Stimulated activated CD4-positive, alpha-beta T cell treated with anti-CD3 and anti-CD28 coated beads, Interleukin-1b, Interleukin-23, amount 100 ng/mL, for 24 hours (primary cell): ENCODE results near the gene TRIM65.
"Not testable (repeated sequence)": the region's sequence is repeated elsewhere in the genome, so short reads cannot be mapped to it uniquely, and the experiment has no call there.

Experiments used
- DNase-seq, 4 experiments: peaks; one replicate each; pipeline ENCODE4 v3.0.0-alpha.2; 2020; ENCODE audit warnings: low read depth in 4 of 4, low spot score in 1 of 4

TRIM65 gene

DNA sequence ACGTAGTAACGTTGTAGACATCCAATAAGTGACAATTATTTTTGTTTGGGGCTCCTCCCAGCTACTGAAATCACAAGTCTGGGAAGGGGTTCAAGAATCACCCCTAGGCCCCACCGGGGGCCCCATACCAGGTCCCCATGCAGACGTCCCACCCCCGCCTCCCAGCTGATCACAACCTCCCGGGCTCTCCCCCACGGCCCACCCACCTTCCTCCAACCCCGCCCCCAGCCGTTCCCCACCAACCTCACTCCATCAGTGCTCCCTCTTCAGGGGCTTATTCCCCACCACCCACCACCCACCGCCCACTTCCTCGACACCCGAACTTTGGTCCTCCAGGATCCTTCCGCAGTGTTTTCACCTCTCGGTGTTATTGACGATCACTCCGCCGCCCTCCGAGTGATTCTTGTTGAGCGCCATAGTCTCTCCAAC lies 41.9 kb downstream of the TRIM65 start:
- no peak for DNase-seq

DNA sequence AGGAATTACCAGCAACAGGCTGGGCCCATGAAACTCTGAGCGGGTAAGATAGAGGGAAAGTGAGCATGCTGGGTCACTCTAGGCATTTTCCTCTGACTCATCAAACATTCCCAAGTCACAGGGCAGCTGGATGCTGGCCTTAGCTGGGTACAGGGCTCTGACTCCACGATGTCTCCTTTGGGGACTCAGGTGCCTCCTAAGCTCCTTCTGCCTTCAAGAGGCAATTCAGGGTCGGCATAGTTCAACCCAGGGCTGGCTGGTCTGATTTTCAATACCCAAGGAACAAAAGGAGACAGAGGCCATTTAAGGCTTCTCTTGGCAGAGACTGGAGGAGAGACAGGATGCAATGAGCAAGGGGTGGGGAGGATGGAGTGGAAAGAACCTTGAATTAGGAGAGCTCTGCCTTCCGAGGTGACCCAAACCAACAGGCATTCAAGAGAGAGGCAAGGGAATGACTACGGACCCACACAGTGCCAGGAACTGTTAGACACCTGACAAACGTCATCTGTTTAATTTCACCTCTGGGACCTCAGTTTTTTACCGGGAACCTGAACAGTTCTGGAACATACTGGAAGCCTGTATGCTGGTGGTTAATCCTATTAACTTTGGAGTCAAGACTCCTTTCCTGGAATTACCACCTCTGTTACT lies 42.5 kb downstream of the TRIM65 start:
- no peak for DNase-seq

DNA sequence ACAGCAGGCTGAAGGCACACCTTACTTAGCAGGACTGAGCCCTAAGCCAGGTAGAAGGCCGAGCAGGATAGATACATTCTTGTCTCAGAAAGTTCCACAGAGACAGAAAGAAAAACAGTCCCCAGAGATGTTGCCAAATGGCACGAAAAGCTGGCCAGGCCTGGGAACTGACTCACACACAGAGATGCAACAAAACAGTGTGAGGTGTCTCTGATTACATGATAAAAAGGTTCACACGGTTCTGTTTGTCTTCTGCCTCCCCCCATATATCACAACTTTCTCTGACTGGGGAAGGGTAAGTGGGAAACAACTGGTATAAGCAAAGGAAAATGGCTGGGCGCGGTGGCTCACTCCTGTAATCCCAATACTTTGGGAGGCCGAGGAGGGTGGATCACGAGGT lies 43.3 kb downstream of the TRIM65 start:
- DNase-seq, result no peak

DNA sequence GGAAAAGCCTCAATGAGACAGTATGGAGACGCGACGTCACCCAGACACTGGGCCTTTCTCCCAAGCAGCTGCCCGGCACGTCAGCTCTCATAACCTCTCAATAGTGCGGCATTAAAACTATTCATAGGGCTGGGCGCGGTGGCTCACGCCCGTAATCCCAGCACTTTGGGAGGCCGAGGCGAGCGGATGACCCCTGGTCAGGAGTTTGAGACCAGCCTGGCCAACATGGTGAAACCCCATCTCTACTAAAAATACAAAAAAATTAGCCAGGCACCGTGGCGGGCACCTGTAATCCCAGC lies 45.1 kb downstream of the TRIM65 start:
- DNase-seq, result not testable (repeated sequence)

DNA sequence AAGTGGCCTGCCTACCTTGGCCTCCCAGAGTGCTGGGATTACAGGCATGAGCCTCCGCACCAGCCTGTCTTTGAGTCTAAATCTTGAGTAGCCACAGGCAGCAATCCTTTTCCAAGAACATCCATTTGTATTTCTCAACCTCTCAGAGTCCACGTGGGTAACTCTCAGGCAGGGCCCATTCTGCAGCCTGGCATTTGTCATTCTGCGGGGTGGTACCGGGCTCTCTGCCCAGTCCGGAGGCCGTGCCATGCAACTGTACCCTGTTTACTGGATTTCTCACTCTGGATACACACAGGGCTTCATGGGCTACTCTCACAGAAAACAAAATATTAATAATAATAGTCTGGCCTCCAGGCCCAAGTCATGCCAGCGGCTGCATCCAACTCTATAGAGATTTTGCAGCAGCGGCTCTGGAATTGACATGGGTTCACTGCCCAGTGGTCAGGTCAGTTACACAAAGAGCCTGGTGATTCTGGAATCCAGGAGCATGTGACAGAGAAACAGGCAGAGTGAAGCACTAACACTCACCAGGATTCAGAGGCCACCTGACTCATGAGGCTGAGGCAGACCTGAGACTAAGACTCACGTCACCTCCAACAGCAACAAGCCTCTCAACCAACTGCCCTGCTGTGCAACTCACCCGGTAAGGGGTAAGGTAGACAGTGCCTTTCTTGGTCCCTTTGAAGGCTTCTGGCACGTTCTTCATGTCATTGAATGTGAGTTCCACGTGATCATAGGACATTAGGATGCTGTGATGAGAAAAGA lies 45.6 kb downstream of the TRIM65 start:
- no peak for DNase-seq

DNA sequence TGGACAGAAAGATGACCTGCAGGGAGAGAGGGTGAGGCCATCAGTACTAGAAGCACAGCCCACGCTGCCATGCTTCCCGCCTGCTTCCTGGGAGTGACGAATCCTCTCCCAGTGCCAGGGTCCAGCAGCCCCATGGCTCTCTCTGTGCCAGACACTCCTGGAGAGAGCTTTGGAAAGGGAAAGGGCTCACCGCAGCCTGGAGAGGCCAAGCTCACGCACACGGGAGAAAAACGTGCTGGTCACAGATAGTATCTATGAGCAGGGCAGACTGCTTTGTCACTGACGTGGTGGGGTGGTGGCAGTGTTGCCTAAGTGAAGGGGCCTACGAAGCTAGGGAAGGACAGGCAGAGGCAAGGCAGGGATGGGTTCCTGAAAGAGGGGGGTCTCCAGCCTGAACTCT lies 47.0 kb downstream of the TRIM65 start:
- no peak for DNase-seq

DNA sequence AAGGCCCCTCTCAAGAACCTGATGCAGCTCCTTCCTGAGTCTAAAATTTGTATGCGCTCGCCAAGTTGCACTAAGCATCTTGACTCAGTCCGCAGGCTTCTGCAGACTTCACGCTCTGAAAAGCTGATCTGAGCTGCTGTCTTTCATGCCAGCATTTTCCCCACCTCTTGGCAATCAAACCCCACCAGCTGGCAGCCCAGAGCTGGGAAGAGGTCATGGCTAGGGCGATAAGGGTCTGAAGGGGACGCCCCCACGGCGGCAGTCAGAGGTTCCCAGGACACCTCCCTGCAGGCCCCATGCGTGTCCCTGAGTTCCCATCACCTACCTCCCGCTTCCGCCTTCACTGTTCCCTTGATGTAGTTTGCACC lies 47.5 kb downstream of the TRIM65 start:
- DNase-seq, result no peak

DNA sequence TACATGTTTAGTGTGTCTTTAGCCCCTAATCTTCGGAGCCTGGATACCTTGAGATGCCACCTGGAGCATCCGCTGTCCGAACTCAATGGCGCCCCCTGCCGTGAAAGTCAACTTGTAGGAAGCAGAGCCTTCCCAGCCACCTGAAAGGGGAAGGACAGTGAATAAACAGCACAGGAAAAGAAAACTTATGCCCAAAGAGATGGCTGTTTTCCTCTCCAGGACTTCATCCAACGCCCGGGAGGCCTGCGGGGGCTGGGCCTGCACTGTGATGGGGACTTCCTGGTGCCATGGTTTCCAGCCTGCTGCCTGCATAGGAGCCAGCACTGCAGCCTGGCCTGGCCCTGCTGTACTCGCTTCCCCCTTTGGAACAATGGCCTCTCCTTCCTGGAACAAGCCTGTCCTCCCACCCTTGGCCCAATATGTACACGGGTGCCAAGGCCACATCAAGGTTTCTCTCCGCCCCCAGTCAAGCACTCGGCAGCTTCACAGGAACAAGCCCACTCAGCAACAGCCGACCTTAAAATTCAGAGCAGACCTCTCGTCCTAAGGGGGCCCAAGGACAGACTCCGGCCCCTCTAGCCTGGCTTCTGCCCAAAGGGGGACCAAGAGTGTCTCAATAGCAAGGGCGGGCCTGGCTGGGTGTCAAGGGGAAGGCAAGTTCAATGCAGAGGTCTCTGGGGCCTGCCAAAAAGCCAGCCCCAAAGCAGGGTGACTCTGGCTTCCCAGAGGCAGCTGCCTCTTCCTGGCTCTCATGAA lies 48.0 kb downstream of the TRIM65 start:
- DNase-seq, result peak; percentile 71 to 91 (median 80)

DNA sequence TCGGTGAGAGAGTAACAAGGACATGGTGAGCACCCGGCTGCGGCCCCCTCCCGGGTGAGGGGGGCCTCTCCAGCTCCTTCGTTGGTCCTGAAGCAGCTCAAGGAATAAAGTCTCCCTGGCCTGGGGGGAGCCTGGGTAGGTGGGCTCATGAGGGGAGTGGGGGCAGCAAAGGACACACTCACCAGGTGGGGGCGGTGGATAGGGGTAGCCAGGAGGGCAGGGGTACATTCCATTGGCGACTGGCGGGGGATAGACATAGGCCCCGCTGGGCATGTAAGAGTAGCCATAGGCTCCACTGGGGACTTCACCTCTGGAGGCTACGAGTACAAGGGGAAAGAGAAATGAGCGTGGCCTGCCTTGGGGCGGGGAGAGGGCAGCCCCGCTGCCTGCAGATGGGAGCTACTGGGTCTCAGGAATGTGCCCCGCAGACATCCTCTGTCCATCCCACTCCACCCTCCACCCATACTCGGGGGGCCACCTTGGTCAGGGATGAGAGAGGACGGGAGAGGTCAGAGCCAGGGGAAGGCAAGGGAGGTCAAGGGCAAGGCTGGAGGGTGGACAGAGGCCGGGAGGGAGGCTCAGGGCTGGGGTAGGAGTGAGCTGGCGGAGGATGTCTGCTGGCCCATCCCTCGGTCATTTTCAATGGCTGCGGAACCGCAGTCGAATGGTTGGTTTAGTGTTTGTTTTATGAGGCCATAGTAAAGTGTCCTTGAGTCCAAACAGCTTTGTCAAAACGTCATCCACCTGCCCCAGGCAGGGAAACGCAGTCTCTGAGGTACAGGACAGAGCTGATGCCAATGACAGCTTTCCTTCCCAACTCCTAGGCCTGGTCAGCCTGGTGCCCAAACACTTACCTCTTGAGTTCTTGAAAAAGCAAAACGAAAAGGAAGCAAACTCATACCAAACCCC lies 48.9 kb downstream of the TRIM65 start:
- DNase-seq, result no peak

DNA sequence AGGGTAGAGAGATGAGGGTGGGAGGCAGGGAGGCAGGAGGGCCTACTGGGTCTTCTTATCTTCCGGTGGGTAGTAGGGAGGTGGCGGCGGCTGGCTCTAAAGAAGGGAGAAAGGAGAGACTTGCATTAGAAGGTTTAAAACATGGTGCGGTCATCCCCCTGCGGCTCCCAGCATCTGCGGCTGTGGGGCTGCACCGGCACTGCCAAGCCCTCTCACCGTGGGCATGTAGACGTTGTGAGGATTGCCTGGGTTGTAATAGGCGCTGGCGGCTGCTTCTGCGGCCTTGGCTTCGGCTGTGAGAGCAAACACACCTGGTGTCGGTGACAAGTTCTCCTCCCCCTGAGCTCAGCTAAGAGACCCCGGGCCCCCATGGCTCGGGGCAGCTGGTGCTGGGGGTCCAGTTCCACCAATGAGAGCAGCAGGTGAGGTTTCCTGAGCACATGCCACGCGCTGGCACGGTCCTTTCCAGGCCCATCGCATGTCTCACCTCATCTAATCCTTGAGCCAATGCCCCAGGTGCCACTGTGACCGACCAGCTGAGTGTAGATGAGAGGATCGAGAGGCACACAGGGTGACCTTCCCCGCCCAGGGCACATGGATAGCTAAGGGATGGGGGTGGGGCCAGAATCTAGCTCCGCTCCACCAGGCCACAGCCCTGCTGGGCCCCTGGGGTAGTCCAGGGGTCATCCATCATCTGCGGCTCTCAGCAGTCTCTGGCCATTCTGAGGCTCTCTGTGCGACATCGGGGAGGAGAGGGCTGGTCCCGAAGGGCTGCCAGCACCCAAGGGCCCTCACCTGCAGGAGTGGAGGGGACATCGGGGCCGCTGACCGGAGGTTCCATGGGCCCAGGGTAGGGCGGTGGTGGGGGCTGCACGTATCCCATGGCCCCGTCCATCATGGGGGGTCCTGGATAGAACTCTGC lies 49.8 kb downstream of the TRIM65 start:
- DNase-seq, result no peak

DNA sequence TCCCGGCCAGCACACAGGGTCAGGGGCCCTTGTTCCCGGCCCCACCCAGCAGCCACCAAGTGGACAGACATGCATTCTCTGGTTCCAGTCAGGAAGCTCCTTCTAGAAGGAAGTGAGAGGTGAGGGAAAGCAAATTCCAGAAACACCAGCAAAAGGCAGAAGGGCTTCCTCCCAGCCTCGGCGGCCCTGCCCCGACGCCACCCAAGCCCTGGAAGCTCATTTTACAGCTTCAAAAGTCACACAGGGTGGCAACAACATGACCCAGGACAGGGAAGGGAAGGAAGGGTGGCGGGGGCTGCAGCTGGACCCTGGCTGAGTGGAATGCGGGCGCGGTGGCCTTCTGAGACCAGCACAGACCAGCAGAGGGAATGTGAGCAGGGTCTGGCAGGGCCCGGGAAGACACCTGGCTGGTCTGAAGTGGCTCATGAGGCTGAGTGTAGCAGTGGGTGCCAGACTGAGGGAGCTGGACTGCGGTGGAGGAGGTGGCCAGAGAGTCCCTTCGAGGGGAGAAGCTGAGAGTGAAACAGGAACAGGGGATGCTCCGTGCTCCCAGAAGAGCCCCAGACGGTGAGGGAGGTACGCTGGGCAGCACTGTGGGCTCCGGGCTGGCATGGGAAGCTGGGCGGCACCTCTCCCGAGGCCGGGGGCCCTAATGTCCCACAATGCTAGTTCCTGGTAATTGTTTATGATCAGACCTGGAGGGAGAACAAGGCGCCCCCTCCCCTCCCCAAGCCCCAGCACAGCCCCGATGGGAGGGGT lies 50.6 kb downstream of the TRIM65 start:
- DNase-seq, result no peak

DNA sequence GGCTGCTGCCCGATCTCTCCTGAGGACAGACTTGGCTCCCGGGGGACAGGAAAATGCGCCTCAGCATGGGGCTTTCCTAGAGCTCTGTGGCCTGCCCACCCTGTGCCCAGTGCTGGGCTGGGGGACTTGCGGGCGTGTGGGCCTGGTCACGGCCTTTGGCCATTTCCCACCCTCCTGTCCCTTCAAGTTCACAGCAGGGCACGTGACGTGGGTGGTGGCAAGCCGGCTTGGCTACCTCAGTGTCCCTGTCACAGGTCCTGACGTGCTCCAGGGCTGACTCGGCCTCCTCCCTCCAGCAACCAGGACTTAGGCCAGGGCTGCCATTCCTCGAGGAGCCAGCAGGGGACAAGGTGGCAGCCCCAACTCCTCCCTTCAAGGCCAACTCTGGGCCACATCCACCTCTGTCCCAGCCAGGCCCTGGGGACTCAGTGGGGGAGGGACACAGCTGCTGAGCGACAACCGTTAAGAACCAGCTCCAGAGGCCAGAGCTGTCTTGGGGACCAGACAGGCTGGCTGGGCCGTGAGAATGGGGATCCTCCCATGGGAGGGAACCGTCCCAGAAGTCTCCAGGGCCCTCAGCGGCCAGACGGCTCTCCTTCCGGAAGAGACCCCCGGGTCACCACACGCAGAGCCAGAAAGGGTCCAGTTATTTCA lies 51.6 kb downstream of the TRIM65 start:
- peak in 1 of 4 experiments; percentile 16 for DNase-seq

DNA sequence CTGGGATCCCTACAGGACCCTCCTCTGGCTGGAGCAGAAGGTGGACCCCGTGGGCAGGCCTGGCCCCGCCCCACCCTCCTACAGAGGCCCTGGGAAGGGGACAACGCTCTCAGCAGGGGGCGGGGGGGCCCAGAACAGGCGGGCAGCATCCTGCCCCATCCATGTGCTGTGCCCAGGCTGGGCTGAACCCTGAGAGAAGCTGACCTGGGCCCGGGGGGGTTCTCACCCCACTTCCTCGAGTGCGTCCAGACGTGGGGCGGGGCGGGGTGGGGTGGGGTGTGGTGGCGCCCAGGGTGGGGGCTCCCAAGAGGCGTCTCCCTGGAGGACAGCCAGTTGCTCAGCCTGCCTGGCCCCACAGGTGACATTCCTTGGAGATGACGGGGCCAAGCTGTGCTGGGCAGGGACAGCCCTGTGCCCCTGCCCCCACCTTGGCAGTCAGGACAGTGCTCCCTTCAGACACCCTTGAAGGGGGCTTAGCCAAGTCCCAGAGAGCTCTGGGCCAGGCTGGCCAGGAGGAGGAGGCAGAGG lies 52.2 kb downstream of the TRIM65 start:
- no peak for DNase-seq

DNA sequence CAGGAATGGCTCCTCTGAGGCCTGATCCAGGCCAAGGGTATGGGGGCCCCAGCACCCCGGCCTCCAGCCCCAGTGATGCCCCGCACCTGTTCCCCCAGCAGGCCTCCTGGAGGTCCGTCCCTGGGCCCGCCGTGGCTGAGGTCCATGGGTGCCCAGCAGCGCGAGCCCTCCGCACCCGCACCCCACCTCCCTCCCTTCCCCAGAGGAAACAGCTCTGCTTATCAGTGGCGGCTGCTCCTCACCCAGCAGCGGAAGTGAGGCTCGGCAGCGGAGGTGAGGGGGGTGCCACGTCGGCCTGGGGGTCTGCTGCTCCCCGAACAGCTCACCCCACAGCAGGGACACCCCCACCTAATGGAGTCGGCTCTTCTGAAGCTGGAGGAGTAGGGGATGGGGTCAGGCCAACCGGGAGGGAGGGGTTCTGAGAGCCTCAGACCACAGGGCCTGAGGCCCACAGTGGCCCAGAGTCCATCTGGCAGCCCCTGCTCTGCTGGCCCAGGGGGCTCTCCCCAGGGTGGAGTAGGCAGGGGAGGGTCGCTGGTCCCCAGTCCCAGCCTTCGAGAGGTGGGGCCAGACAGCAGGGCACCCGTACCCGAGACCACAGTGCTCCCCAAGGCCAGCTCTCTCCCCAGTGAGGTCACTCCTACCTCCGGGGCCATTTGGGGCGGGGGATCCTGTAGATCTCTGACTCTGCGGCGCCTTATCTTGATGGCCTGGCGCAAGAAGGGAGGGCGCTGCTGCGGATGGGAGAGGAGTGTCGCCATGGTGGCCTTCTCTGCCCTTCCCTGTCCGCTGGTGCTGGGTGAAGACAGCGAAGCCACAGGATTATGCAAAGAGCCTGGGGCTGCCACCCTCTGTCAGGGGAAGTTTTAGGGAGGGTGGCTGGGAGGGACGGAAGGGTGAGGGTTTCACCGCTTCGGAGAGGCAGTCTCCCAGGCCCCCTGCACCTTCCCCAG lies 52.9 kb downstream of the TRIM65 start, which contains the start of gene UNC13D:
Gene UNC13D, minus strand, starts transcription at position 828 of the 953 bp plus-strand sequence. Its CDS starts 67 bp downstream, at position 761.
- DNase-seq, result peak in 1 of 4 experiments; percentile 30

DNA sequence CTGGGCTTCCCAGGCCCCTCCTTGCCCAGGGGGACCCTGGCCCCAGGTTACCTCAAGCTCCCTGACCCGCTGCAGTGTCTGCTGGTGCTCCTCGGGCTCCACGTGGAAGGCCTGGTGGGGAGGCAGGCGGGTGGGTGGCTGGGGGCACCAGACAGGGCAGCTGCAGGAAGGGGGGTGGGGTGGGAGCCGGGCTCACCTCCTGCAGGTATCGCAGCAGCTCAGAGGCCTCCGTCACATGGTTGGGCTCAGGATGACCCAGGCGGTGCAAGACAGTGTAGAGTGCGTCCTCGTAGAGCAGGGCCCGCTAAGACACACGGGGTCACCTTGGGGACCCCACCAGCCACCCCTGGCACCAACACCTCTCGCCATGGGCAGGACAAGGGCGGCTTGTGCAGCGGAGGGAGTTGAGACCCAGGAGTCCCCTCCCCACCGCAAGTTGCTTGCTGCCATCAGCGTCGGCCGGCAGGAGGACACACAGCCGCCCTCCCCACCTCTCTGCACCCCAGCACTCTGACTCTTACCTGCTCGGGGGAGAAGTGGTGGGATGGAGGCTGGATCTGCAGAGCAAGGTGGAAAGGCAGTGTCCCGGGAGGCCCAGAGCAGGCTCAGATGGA lies 53.7 kb downstream of the TRIM65 start:
- no peak for DNase-seq

DNA sequence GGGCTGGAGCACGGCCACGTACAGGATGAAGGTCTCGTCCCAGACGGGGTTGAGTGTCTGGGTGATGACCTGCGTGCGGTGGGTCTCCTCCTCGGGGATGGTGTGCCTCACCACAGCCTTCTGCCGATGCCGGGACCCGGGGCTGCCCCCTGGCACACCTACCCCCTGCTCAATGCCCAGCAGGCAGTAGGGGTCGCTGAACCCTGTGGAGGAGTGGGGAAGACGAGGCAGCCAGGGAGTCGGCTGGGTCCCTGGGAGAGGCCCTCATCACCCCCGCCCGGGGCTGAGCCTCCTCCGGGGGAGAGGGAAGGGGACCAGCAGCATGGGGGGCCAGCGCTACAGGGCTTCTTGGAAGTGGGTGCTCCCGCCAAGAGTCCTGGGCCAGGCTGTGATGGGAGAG lies 54.3 kb downstream of the TRIM65 start:
- no peak for DNase-seq

DNA sequence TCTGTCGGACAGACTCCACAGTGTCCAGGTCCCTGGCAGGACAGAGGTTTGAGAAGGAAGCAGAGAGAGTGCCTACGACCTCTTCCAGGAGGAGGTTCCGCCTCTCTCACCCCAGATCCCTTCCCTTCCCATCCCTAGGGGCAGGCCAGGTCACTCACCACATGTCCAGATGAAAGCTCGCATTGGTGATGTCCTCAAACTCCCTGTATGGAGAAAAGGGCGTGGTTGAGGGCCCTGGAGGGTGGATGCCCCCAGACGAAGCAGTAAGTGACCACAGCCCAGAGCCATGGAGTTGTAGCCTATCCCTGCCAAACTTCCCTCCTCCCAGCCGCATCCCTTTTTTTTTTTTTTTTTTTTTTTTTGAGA lies 56.0 kb downstream of the TRIM65 start:
- DNase-seq, result no peak
